GM18507 (cell line): ENCODE results near the gene ADH7.
A peak's percentile ranks its signal among the peaks of the same experiment; 100 is the strongest.
"Not testable (repeated sequence)": the region's sequence is repeated elsewhere in the genome, so short reads cannot be mapped to it uniquely, and the experiment has no call there.

Experiments used
- DNase-seq: peaks from one replicate; pipeline ENCODE4 v3.0.0; 2011; ENCODE audit warnings: low read depth; ENCODE audit not compliant: insufficient read length; ENCODE audit errors: extremely low spot score
- FAIRE-seq: peaks from 2 replicates; lab custom pipeline; 2011; peaks lifted over from hg19 to GRCh38; lab: Jason Lieb, UNC

ADH7 gene

GRCh38 chr4:99383399-99383798 lies 51.7 kb downstream of the ADH7 start:
- FAIRE-seq (no peak), DNase-seq (no peak)

GRCh38 chr4:99382745-99383360 lies 52.3 kb downstream of the ADH7 start:
- DNase-seq: no peak
- FAIRE-seq: no peak

GRCh38 chr4:99381588-99382175 lies 53.5 kb downstream of the ADH7 start:
- DNase-seq (no peak), FAIRE-seq (no peak)

GRCh38 chr4:99379571-99379970 lies 55.6 kb downstream of the ADH7 start:
- DNase-seq: no peak
- no peak for FAIRE-seq

GRCh38 chr4:99378876-99379275 lies 56.3 kb downstream of the ADH7 start:
- FAIRE-seq (no peak), DNase-seq (no peak)

GRCh38 chr4:99377341-99377740 lies 57.8 kb downstream of the ADH7 start:
- not testable (repeated sequence) for FAIRE-seq, DNase-seq

- not testable (repeated sequence) for DNase-seq, FAIRE-seq
Observed at GRCh38 chr4:99372464-99372863, 62.7 kb downstream of the ADH7 start.

- not testable (repeated sequence) for FAIRE-seq, DNase-seq
Observed at GRCh38 chr4:99367817-99368216, 67.3 kb downstream of the ADH7 start.

GRCh38 chr4:99366491-99366890 lies 68.7 kb downstream of the ADH7 start:
- no peak for DNase-seq
- FAIRE-seq: peak; percentile 55

GRCh38 chr4:99362768-99363167 lies 72.4 kb downstream of the ADH7 start:
- no peak for FAIRE-seq

More at GRCh38 chr4:99362768-99363167, 72.4 kb downstream of the ADH7 start:
- DNase-seq: no peak
